Trophoblast cell (in vitro differentiated cells and primary cell): Measurements from ENCODE around the gene CENPP.
"Not testable (repeated sequence)": the region's sequence is repeated elsewhere in the genome, so short reads cannot be mapped to it uniquely, and the experiment has no call there.

Source experiments
- DNase-seq, 2 donors: peaks; one replicate each; pipeline ENCODE4 v3.0.0-alpha.2; 2016
- H2AFZ ChIP-seq: 2 replicates; pipeline ENCODE4 v1.6.1; 2013; ENCODE audit warnings: low read length, moderate library complexity, mild to moderate bottlenecking; ENCODE audit not compliant: insufficient read depth, poor library complexity
- H2AK5ac ChIP-seq: 2 replicates; pipeline ENCODE4 v1.6.1; 2013; ENCODE audit warnings: mild to moderate bottlenecking, low read length
- H2BK120ac ChIP-seq: 2 replicates; pipeline ENCODE4 v1.6.1; 2013; ENCODE audit warnings: low read length, mild to moderate bottlenecking, moderate library complexity; ENCODE audit not compliant: insufficient read depth, poor library complexity
- H2BK12ac ChIP-seq: 2 replicates; pipeline ENCODE4 v1.6.1; 2013; ENCODE audit warnings: mild to moderate bottlenecking, low read length, moderate library complexity
- H2BK5ac ChIP-seq: 2 replicates; pipeline ENCODE4 v1.6.1; 2013; ENCODE audit warnings: low read length, low read depth, moderate library complexity, mild to moderate bottlenecking; ENCODE audit not compliant: poor library complexity
- H3K14ac ChIP-seq: 2 replicates; pipeline ENCODE4 v1.6.1; 2013; ENCODE audit warnings: mild to moderate bottlenecking, low read length
- H3K18ac ChIP-seq: 2 replicates; pipeline ENCODE4 v1.6.1; 2013; ENCODE audit warnings: mild to moderate bottlenecking, low read length
- H3K23ac ChIP-seq: 2 replicates; pipeline ENCODE4 v1.6.1; 2013; ENCODE audit warnings: low read length
- H3K27ac ChIP-seq: 2 replicates; pipeline ENCODE4 v1.5.1; 2013; ENCODE audit warnings: low read depth, mild to moderate bottlenecking, inconsistent platforms, low read length, moderate library complexity
- H3K27me3 ChIP-seq: 2 replicates; pipeline ENCODE4 v1.6.1; 2013; ENCODE audit warnings: inconsistent platforms, mild to moderate bottlenecking, low read length, moderate library complexity; ENCODE audit not compliant: insufficient read depth
- H3K36me3 ChIP-seq, 2 experiments: 1 replicate in 1 of 2; 2 replicates in 1 of 2; pipeline ENCODE4 v1.6.1; 2013; ENCODE audit warnings: low read length in 2 of 2, mild to moderate bottlenecking in 2 of 2, moderate library complexity in 1 of 2; ENCODE audit not compliant: insufficient read depth in 2 of 2, control insufficient read depth in 1 of 2
- H3K4ac ChIP-seq: 2 replicates; pipeline ENCODE4 v1.6.1; 2013; ENCODE audit warnings: low read depth, mild to moderate bottlenecking, low read length, moderate library complexity
- H3K4me1 ChIP-seq, 2 experiments: 1 replicate in 1 of 2; 2 replicates in 1 of 2; pipeline ENCODE4 v1.6.1; 2013; ENCODE audit warnings: low read length in 2 of 2, mild to moderate bottlenecking in 2 of 2, moderate library complexity in 1 of 2; ENCODE audit not compliant: insufficient read depth in 2 of 2, control insufficient read depth in 1 of 2
- H3K4me2 ChIP-seq: 2 replicates; pipeline ENCODE4 v1.6.1; 2013; ENCODE audit warnings: inconsistent platforms, mild to moderate bottlenecking, low read length, moderate library complexity
- H3K4me3 ChIP-seq: 2 replicates; pipeline ENCODE4 v1.5.1; 2013; ENCODE audit warnings: mild to moderate bottlenecking, low read depth, low read length, inconsistent platforms
- H3K79me1 ChIP-seq: one replicate; pipeline ENCODE4 v1.6.1; 2013; ENCODE audit warnings: low read length
- H3K79me2 ChIP-seq: 2 replicates; pipeline ENCODE4 v1.6.1; 2013; ENCODE audit warnings: low read length, mild to moderate bottlenecking; ENCODE audit not compliant: control insufficient read depth, insufficient read depth, poor library complexity
- H3K9ac ChIP-seq: 2 replicates; pipeline ENCODE4 v1.6.1; 2013; ENCODE audit warnings: mild to moderate bottlenecking, low read length
- H3K9me3 ChIP-seq: 2 replicates; pipeline ENCODE4 v1.6.1; 2013; ENCODE audit warnings: low read depth, mild to moderate bottlenecking, control low read depth, inconsistent platforms, low read length; ENCODE audit not compliant: insufficient read depth
- H4K12ac ChIP-seq: 2 replicates; pipeline ENCODE4 v1.6.1; 2013; ENCODE audit warnings: low read depth, mild to moderate bottlenecking, low read length, moderate library complexity
- H4K8ac ChIP-seq: 2 replicates; pipeline ENCODE4 v1.6.1; 2013; ENCODE audit warnings: low read depth, mild to moderate bottlenecking, low read length, moderate library complexity
- H4K91ac ChIP-seq: one replicate; pipeline ENCODE4 v1.6.1; 2013; ENCODE audit warnings: low read depth, mild to moderate bottlenecking, low read length, moderate library complexity
- WGBS: extraction: QIAGEN DNeasy Blood & Tissue Kit; methylation state at CpG from one replicate; pipeline ENCODE4 v1.1.7; 2013; ENCODE audit warnings: missing lambda C conversion rate; ENCODE audit not compliant: insufficient read length, insufficient coverage; ENCODE audit errors: extremely low coverage; 5-methylcytosine and 5-hydroxymethylcytosine counted together

Gene CENPP

GRCh38 chr9:92623936-92624335 is 298.2 kb downstream of the CENPP start:
- not testable (repeated sequence) for H4K8ac ChIP-seq, H2BK12ac ChIP-seq, H3K4ac ChIP-seq, H3K18ac ChIP-seq, H3K9me3 ChIP-seq, H3K4me1 ChIP-seq, H3K4me2 ChIP-seq, H2BK5ac ChIP-seq, H3K9ac ChIP-seq, H3K23ac ChIP-seq, H2AK5ac ChIP-seq, H4K12ac ChIP-seq, H2AFZ ChIP-seq, H4K91ac ChIP-seq, H2BK120ac ChIP-seq, H3K14ac ChIP-seq, DNase-seq, H3K4me3 ChIP-seq, H3K79me2 ChIP-seq, H3K79me1 ChIP-seq, H3K27me3 ChIP-seq, H3K27ac ChIP-seq
- H3K36me3 ChIP-seq = peaks cover 15 to 22% of the 10 kb centered on the region in 2 experiments
- no CpG with 5 or more reads among the region's 3 CpGs for WGBS

DNA sequence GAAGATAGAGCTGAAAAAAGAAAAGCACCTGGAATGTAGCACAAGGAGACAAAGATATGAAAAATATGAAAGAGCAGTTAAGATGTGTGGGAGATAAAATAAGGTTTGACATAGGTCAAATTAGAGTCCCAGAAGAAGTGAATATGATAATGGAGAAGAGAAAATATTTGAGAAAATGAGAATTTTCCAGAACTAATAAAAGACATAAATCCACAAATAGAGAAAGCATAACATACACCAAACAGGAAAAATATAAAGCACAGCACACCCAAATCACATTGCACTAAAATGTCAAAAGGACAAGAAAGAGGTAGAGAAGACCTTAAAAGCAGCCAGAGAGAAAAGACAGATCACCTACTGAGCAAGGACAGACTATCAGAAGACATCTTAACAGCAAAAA is 300.7 kb downstream of the CENPP start:
- no peaks in the 10 kb centered on the region for H3K79me1 ChIP-seq
- H3K23ac ChIP-seq = no peak overlapping the region
- no peak overlapping the region for H2BK5ac ChIP-seq
- H3K4me3 ChIP-seq = no peak overlapping the region
- no peak overlapping the region for H3K14ac ChIP-seq
- no peak overlapping the region for H2AK5ac ChIP-seq
- H2BK12ac ChIP-seq = no peak overlapping the region
- H2BK120ac ChIP-seq = no peak overlapping the region
- H3K27me3 ChIP-seq = no peaks in the 10 kb centered on the region
- H3K9me3 ChIP-seq = no peaks in the 10 kb centered on the region
- no peak overlapping the region for H3K9ac ChIP-seq
- H4K91ac ChIP-seq = no peak overlapping the region
- no peak overlapping the region for H3K4me2 ChIP-seq
- H3K4me1 ChIP-seq = no peaks in the 10 kb centered on the region
- no peak overlapping the region for H3K4ac ChIP-seq
- H2AFZ ChIP-seq = no peak overlapping the region
- H3K36me3 ChIP-seq = peaks cover 7 to 8% of the 10 kb centered on the region in 2 experiments
- no peak overlapping the region for H3K18ac ChIP-seq
- H3K79me2 ChIP-seq = no peaks in the 10 kb centered on the region
- H4K8ac ChIP-seq = no peak overlapping the region
- no peak overlapping the region for H3K27ac ChIP-seq
- no peak overlapping the region for H4K12ac ChIP-seq
- peak in 1 of 2 donors; percentile 6 for DNase-seq

DNA sequence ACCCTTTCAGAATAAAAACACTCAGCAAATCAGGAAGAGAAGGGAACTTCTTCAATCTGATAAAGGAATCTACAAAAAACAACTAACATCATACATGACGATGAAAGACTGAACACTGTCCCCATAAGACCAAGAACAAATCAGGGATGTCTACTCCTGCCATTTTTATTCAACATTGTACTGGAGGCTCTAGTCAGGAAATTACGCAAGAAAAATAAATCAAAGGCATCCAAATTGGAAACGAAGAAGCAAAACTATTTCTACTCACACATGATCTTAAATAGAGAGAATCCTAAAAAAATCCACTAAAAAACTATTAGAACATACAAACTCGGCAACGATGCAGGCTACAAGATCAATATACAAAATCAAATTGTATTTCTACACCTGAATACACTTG is 301.9 kb downstream of the CENPP start:
- H2AFZ ChIP-seq = no peak overlapping the region
- H3K23ac ChIP-seq = no peak overlapping the region
- no CpG with 5 or more reads among the region's 5 CpGs for WGBS
- no peak overlapping the region for H4K91ac ChIP-seq
- no peak overlapping the region for H2BK120ac ChIP-seq
- H3K9ac ChIP-seq = no peak overlapping the region
- no peaks in the 10 kb centered on the region for H3K79me1 ChIP-seq
- H3K4me3 ChIP-seq = no peak overlapping the region
- H3K4me2 ChIP-seq = no peak overlapping the region
- no peak for DNase-seq
- H3K9me3 ChIP-seq = no peaks in the 10 kb centered on the region
- H3K36me3 ChIP-seq = peaks cover 14% of the 10 kb centered on the region in 2 experiments
- no peak overlapping the region for H4K12ac ChIP-seq
- H3K4ac ChIP-seq = no peak overlapping the region
- H3K14ac ChIP-seq = no peak overlapping the region
- H3K27ac ChIP-seq = no peak overlapping the region
- no peak overlapping the region for H3K18ac ChIP-seq
- H3K4me1 ChIP-seq = no peaks in the 10 kb centered on the region
- H2BK5ac ChIP-seq = no peak overlapping the region
- H4K8ac ChIP-seq = no peak overlapping the region
- no peak overlapping the region for H2BK12ac ChIP-seq
- no peak overlapping the region for H2AK5ac ChIP-seq
- H3K79me2 ChIP-seq = no peaks in the 10 kb centered on the region
- H3K27me3 ChIP-seq = no peaks in the 10 kb centered on the region

- no peak for DNase-seq
- Histone ChIP-seq H2AFZ (no peak overlapping the region), H2AK5ac (no peak overlapping the region), H3K9ac (no peak overlapping the region), H3K36me3 (peaks cover 27 to 40% of the 10 kb centered on the region in 2 experiments), H2BK120ac (no peak overlapping the region), H2BK12ac (no peak overlapping the region), H4K8ac (no peak overlapping the region), H3K4ac (no peak overlapping the region), H4K12ac (no peak overlapping the region), H4K91ac (no peak overlapping the region), H3K4me1 (no peaks in the 10 kb centered on the region), H3K27ac (no peak overlapping the region), H3K4me2 (no peak overlapping the region), H3K4me3 (no peak overlapping the region), H3K27me3 (no peaks in the 10 kb centered on the region), H2BK5ac (no peak overlapping the region), H3K23ac (no peak overlapping the region), H3K79me1 (no peaks in the 10 kb centered on the region), H3K79me2 (no peaks in the 10 kb centered on the region), H3K14ac (no peak overlapping the region), H3K9me3 (no peaks in the 10 kb centered on the region), H3K18ac (no peak overlapping the region)
- WGBS = no CpG with 5 or more reads among the region's 13 CpGs
Observed at GRCh38 chr9:92631452-92632343, 305.9 kb downstream of the CENPP start.
